ENCODE data around the gene CHIC2.

CHIC2 gene

DNA sequence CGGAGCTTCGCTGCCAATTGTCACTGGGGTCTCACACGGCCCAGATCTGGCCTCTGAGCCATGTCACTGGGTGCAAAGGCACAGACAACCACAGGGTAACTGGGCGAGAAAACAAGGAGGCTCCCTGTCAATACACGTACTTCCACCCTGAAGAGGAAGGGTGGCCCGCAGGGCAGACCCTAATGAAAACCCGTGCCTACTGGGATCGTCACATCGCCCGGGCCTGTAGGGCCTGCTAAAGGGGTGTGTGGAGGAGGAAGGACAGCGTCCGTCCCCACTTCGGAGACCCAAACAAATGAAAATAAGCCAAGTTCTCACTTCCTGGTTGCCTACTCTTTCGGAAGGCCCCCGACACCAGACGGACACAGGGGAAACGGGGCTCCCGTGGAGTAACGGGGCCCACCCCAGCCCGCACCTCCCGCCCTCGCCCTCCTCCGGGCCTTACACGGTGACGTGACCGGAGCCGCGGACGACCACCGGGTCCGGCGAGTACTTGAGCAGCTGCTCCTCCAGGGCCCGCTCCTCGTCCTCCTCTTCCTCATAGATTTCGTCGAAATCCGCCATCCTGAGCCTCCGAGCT, 578 bp downstream of the CHIC2 start:
- TF ChIP-seq CTCF (IDR thresholded peaks at IDR 0.05), result no peak
- TF ChIP-seq ZFX (IDR thresholded peaks at IDR 0.05; ENCODE audit: borderline replicate concordance), result no peak
- H3K27ac ChIP-seq, result peak overlapping the region; percentile 65

DNA sequence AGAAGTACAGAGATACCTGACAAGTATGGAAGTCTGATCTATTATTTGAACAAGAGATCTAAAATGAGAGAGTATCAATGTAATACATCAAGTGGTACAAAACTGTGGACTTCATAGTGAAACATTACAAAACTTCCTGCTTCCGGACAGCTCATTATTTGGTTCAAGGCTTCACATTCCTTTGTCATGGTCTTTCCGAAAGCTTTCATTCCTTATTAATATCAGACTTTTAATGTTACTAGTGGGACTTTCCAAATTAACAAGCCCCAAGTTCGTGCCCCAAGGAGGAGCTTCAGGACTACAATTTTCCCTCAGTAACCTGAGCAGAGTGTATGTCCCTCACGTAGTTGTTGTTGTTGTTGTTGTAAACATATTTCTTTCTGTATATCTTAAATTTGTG, 1.2 kb downstream of the CHIC2 start:
- H3K27ac ChIP-seq, result no peak overlapping the region
- TF ChIP-seq ZFX (IDR thresholded peaks at IDR 0.05; ENCODE audit: borderline replicate concordance), result no peak
- TF ChIP-seq CTCF (IDR thresholded peaks at IDR 0.05), result no peak

- TF ChIP-seq CTCF (IDR thresholded peaks at IDR 0.05) (no peak), ZFX (IDR thresholded peaks at IDR 0.05; ENCODE audit: borderline replicate concordance) (no peak)
- H3K27ac ChIP-seq, result no peak overlapping the region
Measured at GRCh38 chr4:54062392-54062791, 2.0 kb downstream of the CHIC2 start.

DNA sequence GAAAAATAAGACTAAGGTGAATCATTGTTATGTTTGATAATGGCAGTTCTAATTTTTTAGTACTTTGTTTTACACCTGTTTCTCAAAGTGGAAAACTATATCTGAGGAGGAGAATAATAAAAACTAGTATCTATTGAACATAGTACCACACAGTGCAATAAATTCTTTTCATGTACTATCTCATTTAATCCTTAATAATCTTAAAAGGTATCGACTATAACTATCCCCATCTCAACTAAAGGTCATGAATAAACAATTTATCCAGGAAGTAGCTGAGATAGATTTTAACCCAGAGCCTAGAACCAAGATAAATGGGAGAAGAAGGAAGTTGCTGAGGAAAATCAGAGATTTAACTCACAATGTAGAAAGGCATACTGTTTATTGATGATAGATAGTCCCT, 2.5 kb downstream of the CHIC2 start:
- H3K27ac ChIP-seq, result no peak overlapping the region
- no peak for TF ChIP-seq CTCF (IDR thresholded peaks at IDR 0.05)
- no peak for TF ChIP-seq ZFX (IDR thresholded peaks at IDR 0.05; ENCODE audit: borderline replicate concordance)

GRCh38 chr4:54061067-54061466, 3.3 kb downstream of the CHIC2 start:
- H3K27ac ChIP-seq, result no peak overlapping the region
- TF ChIP-seq ZFX (IDR thresholded peaks at IDR 0.05; ENCODE audit: borderline replicate concordance) (no peak), CTCF (IDR thresholded peaks at IDR 0.05) (no peak)

GRCh38 chr4:54060116-54060515, 4.3 kb downstream of the CHIC2 start:
- H3K27ac ChIP-seq, result no peak overlapping the region
- TF ChIP-seq ZFX (IDR thresholded peaks at IDR 0.05; ENCODE audit: borderline replicate concordance), result no peak
- no peak for TF ChIP-seq CTCF (IDR thresholded peaks at IDR 0.05)

DNA sequence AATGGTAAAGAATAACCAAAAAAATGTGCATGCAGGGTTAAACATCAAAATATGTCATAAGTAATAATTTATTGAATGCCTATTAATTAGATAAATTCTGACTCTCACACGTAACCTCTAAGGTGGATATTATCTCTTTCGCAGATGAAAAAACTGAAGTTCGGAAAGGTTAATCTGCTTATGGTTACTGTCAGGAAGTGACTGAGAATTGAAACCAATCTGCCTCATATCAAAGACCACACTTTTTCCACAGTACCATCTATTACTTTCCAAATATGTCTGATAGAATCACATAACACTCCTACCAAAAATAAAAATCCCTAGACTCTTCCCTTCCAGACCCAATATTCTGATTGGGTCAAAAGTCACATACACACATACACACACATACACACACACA, 6.2 kb downstream of the CHIC2 start:
- TF ChIP-seq ZFX (IDR thresholded peaks at IDR 0.05; ENCODE audit: borderline replicate concordance) (no peak), CTCF (IDR thresholded peaks at IDR 0.05) (no peak)
- no peak overlapping the region for H3K27ac ChIP-seq

All from 22Rv1 (cell line).